M059J (cell line): Measurements from ENCODE around the gene KRT72. TPM values are rescaled to one million over a fixed set of nuclear protein-coding genes. Genes with fewer than 3 reads are reported as not detected.
"Not testable (repeated sequence)": the region's sequence is repeated elsewhere in the genome, so short reads cannot be mapped to it uniquely, and the experiment has no call there.

Source experiments
- DNase-seq: peaks from one replicate; pipeline ENCODE4 v3.0.0-alpha.2; 2012; ENCODE audit warnings: low read depth
- total RNA-seq: library from RNA; depleted of rRNA; stranded (reverse); fragments of >200 nt; shearing (Covaris generic); gene quantifications from 2 replicates; pipeline ENCODE4 v1.2.3, GENCODE V29; 2014

The KRT72 gene
- total RNA-seq, 1 experiment from 2014 or later: not detected

GRCh38 chr12:52606581-52607218 lies 5.4 kb upstream of the KRT72 start:
- no peak for DNase-seq

DNA sequence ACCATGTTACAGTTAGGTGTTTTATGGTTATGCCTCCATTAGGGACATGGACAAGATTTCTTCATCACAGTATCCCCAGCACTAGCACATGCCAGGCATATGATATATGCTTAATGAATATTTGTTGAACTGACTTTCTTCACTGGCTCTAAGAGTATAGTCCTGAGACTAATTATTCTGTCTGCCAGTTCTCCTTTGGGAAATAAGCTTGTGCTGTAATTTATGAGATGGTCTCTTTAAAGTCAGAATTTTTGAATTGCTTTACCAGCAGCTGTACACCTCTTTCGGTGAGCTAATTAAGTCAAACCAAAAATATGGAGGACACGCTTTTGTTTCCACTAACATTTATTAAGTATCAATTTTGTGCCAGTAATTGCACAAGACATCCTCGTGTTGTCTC lies 4.8 kb upstream of the KRT72 start:
- DNase-seq: no peak

DNA sequence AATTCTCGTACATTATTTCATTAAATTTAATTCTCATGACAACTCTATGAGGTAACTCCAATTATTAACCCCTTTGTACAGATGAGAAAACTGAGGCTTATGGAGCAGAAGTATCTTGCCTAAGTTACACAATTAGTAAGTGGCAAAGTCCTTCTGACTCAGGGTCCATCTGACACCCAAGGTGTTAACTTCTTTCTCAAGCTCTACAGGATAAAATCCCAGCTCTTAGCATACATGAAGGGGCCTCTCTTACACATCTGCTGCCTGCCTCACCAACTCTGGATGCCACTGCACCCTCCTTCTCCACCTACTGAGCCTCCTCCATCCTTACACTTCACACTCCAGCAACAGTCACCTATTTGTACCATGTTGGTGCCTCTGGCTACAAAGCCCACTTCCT lies 4.3 kb upstream of the KRT72 start:
- no peak for DNase-seq

DNA sequence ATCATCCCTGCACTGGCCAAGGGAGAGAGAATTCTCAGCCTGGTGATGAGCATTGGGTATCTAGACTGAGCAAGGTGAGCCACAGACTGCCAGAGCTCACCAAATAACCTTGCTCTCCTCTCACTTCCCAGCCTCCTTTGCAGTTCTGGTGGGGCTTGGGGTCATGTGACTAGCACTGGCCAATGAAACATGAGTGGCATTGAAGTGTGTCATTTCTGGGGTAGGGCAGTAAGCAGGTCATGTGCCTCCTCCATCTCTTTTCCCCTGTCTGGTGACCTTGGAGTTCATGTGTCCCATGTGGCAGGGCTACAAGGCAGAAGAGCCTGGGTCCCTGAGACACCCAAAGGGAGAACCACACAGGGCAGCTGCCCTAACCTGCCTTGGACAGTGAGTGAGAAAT lies 3.6 kb upstream of the KRT72 start:
- DNase-seq: no peak

GRCh38 chr12:52603314-52603713 lies 2.1 kb upstream of the KRT72 start:
- DNase-seq: peak; percentile 5

DNA sequence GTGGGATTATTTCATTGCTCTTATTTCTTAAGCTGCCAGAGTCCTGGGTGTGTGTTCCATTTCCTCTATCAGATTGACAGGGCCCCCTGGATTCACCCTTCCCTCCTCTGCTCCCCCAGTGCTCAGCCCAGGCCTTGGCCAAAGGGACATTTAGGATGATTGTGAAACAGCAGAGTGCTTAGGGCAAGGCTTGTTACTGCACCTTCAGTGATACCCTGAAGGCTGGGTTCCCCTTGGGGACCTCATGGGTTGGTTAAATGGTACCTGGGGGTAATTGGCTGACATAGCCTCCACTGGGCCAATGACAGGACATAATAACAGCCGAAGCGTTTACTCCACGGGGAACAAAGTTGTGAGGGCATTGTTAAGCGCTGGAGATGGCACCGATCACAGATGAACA lies 1.3 kb upstream of the KRT72 start:
- DNase-seq: no peak

DNA sequence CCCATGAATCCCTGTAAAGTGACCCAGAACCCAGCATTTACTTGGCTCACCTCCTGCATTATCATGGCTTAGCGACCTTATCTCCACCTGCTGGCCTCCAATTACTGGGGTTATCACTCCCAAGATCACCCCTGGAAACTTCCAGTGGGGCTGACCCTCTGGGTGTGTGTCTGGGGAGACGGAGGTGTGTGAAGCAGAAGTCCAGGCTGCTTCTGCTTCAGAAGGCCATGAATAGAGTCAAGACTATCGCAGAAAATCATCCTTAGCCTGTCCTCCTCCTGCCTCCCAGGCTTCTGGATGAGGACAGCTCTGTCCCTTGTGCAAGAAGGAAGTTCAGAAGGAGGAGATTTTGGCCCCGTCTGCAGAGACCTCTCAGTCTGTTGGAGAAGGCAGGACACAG lies 408 bp upstream of the KRT72 start:
- no peak for DNase-seq

- no peak for DNase-seq
These were observed 788 bp downstream of the KRT72 start for GRCh38 chr12:52600475-52600874.

DNA sequence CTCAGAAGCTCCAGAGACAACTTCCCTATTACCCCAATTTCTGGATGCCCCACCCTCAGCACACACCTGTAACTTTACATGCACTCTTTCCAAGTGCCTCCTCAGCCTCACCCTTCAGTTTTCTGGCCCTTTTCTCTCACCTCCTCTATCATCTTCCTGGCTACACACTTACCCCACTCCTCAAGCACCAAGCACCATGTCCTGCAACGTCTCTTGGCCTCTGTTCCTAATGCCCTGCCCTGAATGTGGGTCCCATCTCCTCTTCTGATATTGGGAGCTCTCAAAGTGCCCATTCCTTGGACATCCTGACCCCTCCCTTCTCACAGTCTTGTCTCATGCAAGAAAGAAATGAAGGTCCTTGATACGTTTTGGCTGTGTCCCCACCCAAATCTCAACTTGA lies 1.2 kb downstream of the KRT72 start:
- no peak for DNase-seq

- DNase-seq: no peak
These were observed 2.3 kb downstream of the KRT72 start for GRCh38 chr12:52598966-52599365.

- not testable (repeated sequence) for DNase-seq
These were observed 7.0 kb downstream of the KRT72 start for GRCh38 chr12:52594237-52594636.

DNA sequence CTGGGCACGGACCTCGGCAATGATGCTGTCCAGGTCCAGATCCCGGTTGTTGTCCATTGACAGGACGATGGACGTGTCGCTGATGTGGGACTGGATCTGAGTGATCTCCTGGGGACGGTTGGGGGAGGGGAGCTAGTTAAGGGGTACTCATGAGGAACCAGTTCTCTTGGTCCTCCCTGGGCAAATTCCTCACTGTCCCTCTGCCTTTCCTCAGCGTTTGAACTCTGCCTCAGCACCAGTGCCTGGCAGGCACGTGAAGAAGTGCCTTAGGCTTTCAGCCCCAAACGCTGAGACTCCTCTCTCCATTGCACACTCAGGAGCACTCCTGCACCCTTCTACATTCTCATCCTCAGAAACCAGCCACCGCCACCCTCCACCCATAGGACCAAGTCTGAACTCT lies 9.7 kb downstream of the KRT72 start:
- DNase-seq: no peak

DNA sequence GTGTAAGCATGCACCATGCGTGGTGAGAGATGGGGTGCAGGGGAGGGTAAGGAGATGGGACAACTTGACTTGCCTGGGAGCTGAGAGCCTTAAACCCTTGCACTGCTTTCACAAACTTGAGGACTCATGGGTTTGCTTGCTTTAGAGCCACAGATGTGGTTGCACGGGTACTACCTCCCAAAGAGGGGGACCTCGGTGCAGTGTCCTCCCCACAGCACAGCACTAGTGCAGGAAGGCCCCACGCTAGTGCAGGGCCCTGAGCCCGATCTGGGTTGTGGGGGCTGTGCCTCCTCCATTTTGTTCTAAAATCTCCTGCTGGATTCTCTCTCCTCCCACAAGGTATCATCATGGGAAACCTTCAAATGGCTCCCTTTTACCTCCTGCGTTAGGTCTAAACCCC lies 11.2 kb downstream of the KRT72 start:
- DNase-seq: no peak

DNA sequence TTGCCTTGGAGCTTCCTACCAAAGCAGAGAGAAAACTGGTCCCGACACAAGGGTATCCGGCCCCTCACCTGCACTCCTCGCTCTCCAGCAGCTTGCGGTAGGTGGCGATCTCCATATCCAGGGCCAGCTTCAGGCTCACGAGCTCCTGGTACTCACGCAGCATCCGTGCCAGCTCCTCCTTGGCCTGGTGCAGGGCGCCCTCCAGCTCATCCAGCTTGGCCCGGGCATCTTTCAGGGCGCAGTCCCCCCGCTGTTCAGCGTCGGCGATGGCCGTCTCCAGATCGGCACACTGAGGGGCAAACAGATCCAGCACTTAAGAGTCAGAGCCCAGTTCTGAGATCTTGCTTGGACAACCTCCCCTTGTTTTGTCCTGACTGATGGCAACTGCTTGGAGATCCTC lies 13.7 kb downstream of the KRT72 start:
- no peak for DNase-seq

DNA sequence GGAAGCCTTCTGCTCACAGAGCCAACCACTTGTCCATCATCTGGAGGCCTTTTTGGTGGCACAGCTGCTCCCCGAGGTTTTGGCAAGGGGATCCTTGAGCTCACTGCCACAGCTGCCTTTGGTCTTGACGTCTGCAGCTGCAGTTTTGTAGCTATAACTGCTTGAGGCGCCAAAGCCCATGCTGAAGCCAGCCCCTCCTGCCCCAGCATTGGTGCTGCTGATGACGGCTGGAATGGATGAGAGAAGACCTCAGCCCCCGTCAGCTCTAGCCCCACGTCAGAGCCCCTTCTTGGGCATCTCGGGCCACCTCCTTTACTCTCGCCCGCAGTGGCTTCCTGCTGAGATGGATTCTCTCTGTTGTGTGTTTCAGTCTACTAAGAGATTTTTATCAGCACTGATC lies 15.3 kb downstream of the KRT72 start:
- no peak for DNase-seq

DNA sequence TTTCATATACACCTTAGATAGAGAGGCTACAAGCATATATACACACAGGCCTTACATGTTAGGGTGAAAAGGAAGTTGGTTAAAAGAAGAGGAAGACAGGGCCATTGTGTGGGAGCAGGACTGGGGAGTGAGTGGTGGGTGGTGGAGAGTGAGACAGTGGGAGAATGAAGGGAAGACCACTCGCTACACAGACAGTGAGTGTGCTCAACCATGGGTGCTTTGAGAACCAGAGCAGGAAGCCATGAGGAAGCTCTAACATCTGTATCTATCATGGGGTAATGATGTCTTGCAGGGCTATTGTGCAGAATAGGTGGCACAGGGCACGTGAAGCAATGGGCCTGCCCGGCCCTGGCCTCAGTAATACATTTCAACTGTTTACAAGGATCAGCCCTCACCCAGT lies 16.2 kb downstream of the KRT72 start:
- DNase-seq: no peak

- no peak for DNase-seq
These were observed 17.0 kb downstream of the KRT72 start for GRCh38 chr12:52584156-52584682.

- peak; percentile 52 for DNase-seq
These were observed 18.2 kb downstream of the KRT72 start for GRCh38 chr12:52582971-52583456.

DNA sequence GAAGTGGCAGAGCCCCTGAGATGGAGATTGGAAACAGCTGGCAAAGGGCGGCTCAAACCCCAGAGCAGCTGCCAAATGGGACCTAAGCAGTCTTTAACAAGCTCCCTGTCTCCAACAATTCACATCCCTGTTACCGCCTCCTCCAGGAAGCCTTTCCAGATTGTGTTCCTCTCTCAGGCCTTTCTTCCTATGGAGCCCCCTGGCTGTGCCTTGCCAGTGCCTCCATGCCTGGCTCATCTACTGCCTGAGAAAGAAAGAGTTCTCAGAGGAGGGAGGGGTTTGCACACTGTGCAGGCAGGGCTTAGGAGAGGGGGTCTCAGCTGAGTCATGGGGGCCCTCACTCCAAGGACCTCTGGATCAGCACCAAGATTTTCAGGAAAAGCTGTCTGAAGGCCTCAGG lies 18.8 kb downstream of the KRT72 start:
- no peak for DNase-seq

GRCh38 chr12:52581481-52581880 lies 19.8 kb downstream of the KRT72 start:
- DNase-seq: peak; percentile 44

- no peak for DNase-seq
These were observed 20.2 kb downstream of the KRT72 start for GRCh38 chr12:52581066-52581465.

DNA sequence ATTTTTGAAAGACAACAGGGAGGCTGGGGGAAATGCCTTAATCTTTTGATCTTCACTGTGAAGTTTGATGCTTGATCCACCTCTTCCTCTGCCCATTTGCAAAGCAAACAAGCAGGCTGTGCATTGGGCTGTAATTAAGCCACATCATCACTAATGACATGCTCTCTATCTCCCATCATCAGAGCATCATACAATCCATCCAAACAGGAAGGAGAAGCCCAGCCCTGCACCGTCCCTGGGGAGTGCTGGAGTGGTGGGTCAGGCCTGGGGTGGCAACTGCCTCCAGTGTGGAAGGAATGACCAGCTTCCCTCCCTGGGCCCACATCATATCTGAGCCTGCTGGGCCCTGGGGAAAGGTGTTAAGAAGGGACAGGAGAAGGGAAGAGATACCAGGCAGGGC lies 20.8 kb downstream of the KRT72 start:
- DNase-seq: no peak

- DNase-seq: no peak
These were observed 21.5 kb downstream of the KRT72 start for GRCh38 chr12:52579468-52580465.
